ENCODE measurements around the gene CCDC178. TPM values are rescaled to one million over a fixed set of nuclear protein-coding genes. Genes with fewer than 3 reads are reported as not detected.

Gene CCDC178
- total RNA-seq, 2 experiments from 2014 or later: not detected

DNA sequence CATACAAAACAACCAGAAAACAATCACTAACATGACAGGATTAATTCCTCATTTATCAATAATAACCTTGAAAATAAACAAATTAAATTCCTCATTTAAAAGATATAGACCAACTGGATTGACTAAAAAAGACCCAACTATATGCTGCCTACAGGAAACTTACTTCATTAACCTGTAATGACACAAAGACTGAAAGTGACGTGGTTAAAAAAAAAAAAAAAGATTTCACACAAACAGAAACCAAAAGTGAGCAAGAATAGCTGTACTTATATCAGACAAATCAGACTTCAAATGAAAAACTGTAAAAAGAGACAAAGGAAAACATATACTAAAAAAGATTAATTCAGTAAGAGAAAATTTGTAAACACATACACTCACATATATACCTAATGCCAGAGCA, 201.2 kb downstream of the CCDC178 start:
- H3K9me3 Mint-ChIP-seq: peaks cover 15% of the 10 kb centered on the region
- H3K4me3 Mint-ChIP-seq: no peak overlapping the region
- H3K36me3 Mint-ChIP-seq (ENCODE audit: low read depth): no peaks in the 10 kb centered on the region
- H3K27me3 Mint-ChIP-seq: no peaks in the 10 kb centered on the region
- H3K27ac Mint-ChIP-seq: no peak overlapping the region
- CTCF ChIA-PET: no interaction called here
- intact Hi-C loops (cut with micrococcal nuclease): no loop called here
- no peak for DNase-seq
- no peak for ATAC-seq
- POLR2A ChIA-PET: interaction anchor here (0.6 kb wide), 1 partner anchor 659 kb away, joined by 3 read pairs; no protein-coding TSS in a partner anchor
- no peaks in the 10 kb centered on the region for H3K4me1 Mint-ChIP-seq (ENCODE audit: low read depth)
- TF ChIP-seq, protein P1, sequence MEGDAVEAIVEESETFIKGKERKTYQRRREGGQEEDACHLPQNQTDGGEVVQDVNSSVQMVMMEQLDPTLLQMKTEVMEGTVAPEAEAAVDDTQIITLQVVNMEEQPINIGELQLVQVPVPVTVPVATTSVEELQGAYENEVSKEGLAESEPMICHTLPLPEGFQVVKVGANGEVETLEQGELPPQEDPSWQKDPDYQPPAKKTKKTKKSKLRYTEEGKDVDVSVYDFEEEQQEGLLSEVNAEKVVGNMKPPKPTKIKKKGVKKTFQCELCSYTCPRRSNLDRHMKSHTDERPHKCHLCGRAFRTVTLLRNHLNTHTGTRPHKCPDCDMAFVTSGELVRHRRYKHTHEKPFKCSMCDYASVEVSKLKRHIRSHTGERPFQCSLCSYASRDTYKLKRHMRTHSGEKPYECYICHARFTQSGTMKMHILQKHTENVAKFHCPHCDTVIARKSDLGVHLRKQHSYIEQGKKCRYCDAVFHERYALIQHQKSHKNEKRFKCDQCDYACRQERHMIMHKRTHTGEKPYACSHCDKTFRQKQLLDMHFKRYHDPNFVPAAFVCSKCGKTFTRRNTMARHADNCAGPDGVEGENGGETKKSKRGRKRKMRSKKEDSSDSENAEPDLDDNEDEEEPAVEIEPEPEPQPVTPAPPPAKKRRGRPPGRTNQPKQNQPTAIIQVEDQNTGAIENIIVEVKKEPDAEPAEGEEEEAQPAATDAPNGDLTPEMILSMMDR (IDR thresholded peaks at IDR 0.05): no peak

DNA sequence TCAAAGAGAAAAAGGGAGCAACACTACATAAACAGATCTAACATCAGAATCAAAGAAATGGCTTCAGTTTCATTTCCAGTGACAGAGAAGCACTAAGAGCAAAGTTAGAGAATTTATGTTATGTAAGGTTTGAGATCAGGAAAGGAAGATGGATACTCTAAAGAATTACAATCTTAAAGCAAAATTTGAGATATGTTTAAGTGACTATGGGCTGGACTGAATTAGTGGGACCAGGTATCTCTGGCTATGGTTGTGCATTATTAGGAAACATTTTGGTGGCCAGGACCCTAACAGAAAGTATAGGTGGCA, 208.2 kb downstream of the CCDC178 start:
- no peak for ATAC-seq
- intact Hi-C loops (cut with micrococcal nuclease): no loop called here
- TF ChIP-seq, protein P1 (IDR thresholded peaks at IDR 0.05): peak; percentile 23
- POLR2A ChIA-PET: no interaction called here
- DNase-seq: no peak
- H3K4me1 Mint-ChIP-seq (ENCODE audit: low read depth): no peaks in the 10 kb centered on the region
- no peaks in the 10 kb centered on the region for H3K27me3 Mint-ChIP-seq
- no peaks in the 10 kb centered on the region for H3K9me3 Mint-ChIP-seq
- no peak overlapping the region for H3K27ac Mint-ChIP-seq
- H3K36me3 Mint-ChIP-seq (ENCODE audit: low read depth): no peaks in the 10 kb centered on the region
- H3K4me3 Mint-ChIP-seq: no peak overlapping the region
- CTCF ChIA-PET: interaction anchor here (0.6 to 1.8 kb wide), 8 partner anchors 9 to 529 kb away, joined by 3 to 16 read pairs (median 4); no protein-coding TSS in a partner anchor

DNA sequence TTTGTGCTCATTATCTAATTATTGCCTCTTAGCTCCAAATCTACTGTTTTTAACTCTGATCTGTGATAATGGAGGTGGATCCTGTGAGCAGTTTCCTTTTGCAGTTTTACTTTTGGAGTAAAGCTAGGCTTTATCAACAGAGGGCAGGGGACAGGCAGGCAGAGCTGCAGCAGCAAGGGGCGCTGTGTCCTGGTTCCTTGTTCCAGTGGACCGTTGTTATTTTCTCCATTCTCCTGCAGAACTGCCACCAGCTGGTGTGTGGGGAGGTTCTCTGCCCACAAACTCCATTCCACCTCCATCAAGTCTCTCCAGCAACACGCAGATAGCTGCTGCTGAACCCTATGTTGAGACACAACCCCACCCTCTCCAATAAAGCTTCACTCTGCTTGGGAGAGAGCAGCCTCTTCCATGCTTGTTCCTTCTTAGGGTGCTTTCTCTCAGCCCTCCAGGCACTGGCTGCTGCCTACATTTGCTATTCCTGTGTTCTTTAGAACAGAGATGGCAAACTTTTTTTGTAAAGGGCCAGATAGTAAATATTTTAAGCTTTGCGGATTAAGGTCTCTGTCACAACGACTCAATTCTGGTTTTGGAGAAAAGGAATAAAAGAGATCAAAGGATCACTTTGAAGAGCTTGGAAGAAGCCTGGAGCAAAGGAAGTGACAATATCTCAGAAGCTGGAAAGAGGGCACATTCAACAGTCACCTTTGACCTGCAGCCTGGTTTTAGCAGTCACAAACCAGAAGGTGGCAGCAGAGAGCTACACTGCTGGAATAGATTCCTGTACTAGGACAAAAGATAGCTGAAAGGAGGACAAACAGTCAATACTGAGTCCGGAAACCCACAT, 208.8 kb downstream of the CCDC178 start:
- TF ChIP-seq, protein P1 (IDR thresholded peaks at IDR 0.05): peak; percentile 80
- ChIA-PET CTCF (interaction anchor here (0.6 to 1.8 kb wide), 9 partner anchors 9 to 530 kb away, joined by 3 to 16 read pairs (median 3); no protein-coding TSS in a partner anchor), POLR2A (no interaction called here)
- no peak overlapping the region for H3K27ac Mint-ChIP-seq
- DNase-seq: peak; percentile 68
- H3K36me3 Mint-ChIP-seq (ENCODE audit: low read depth): no peaks in the 10 kb centered on the region
- ATAC-seq: peak; percentile 77
- no peak overlapping the region for H3K4me3 Mint-ChIP-seq
- H3K4me1 Mint-ChIP-seq (ENCODE audit: low read depth): no peaks in the 10 kb centered on the region
- no peaks in the 10 kb centered on the region for H3K9me3 Mint-ChIP-seq
- H3K27me3 Mint-ChIP-seq: no peaks in the 10 kb centered on the region
- intact Hi-C loops (cut with micrococcal nuclease): no loop called here

DNA sequence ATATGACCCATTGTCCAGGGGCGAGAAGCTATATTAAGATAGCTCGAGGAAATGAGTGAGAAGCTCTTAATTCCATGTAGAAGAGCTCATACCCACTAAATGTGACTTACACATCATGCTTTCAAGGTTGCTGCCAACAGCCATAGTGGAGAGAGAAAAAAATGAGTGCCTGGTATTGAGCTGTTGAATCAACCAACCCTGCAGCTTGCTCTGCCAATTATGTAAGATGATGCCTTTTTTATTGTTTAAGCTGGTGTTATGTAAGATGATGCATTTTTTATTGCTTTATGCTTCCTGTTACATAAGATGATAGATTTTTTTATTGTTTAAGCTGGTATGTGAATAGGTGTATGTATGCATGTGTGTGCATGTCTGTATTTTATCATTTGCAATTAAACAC, 228.2 kb downstream of the CCDC178 start:
- H3K27ac Mint-ChIP-seq: no peak overlapping the region
- intact Hi-C loops (cut with micrococcal nuclease): no loop called here
- TF ChIP-seq, protein P1 (IDR thresholded peaks at IDR 0.05): no peak
- ATAC-seq (no peak), DNase-seq (no peak)
- no peaks in the 10 kb centered on the region for H3K36me3 Mint-ChIP-seq (ENCODE audit: low read depth)
- H3K4me3 Mint-ChIP-seq: no peak overlapping the region
- H3K9me3 Mint-ChIP-seq: no peaks in the 10 kb centered on the region
- H3K4me1 Mint-ChIP-seq (ENCODE audit: low read depth): no peaks in the 10 kb centered on the region
- POLR2A ChIA-PET: interaction anchor here (0.5 kb wide), 1 partner anchor 497 kb away, joined by 3 read pairs; no protein-coding TSS in a partner anchor
- no peaks in the 10 kb centered on the region for H3K27me3 Mint-ChIP-seq
- CTCF ChIA-PET: interaction anchor here (1.9 to 4.3 kb wide), 2 partner anchors 10 to 19 kb away, joined by 4 to 16 read pairs; no protein-coding TSS in a partner anchor

DNA sequence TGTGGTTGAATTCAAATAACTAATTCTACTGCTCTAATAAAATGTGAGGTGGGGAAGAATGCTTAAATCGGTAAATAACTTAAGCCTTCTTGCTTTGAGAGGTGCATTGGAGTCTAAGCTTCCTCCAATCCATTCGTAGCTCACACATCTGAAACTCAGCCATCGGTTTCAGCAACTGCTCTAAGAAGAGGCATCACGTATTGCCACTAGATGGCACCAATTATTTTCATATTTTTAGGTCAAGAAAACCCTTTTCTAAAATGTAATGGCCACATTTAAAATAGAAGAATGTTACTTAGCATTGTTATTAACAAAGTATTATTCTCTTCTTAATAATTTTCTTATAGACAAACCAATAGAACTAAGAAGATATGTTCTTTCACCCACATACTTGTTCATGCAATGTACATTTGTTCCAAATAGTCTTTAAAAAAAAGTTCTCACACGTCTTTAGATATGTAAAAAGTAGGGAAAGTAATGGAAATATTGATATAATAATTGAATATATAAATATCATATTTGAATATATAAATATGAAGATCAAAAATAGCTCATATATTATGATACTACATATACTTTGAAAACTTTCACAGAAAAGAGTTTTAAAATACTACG, 229.8 kb downstream of the CCDC178 start:
- no peaks in the 10 kb centered on the region for H3K9me3 Mint-ChIP-seq
- ChIA-PET CTCF (interaction anchor here (4.3 kb wide), 1 partner anchor 21 kb away, joined by 16 read pairs; no protein-coding TSS in a partner anchor), POLR2A (no interaction called here)
- TF ChIP-seq, protein P1 (IDR thresholded peaks at IDR 0.05): no peak
- H3K27me3 Mint-ChIP-seq: no peaks in the 10 kb centered on the region
- ATAC-seq: no peak
- H3K4me3 Mint-ChIP-seq: no peak overlapping the region
- H3K27ac Mint-ChIP-seq: no peak overlapping the region
- intact Hi-C loops (cut with micrococcal nuclease): no loop called here
- H3K4me1 Mint-ChIP-seq (ENCODE audit: low read depth): no peaks in the 10 kb centered on the region
- H3K36me3 Mint-ChIP-seq (ENCODE audit: low read depth): no peaks in the 10 kb centered on the region
- DNase-seq: no peak

Data from activated CD8-positive, alpha-beta T cell treated with anti-CD3 and anti-CD28 coated beads for 36 hours (primary cell).